ENCODE measurements around the gene IRF1.

DNA sequence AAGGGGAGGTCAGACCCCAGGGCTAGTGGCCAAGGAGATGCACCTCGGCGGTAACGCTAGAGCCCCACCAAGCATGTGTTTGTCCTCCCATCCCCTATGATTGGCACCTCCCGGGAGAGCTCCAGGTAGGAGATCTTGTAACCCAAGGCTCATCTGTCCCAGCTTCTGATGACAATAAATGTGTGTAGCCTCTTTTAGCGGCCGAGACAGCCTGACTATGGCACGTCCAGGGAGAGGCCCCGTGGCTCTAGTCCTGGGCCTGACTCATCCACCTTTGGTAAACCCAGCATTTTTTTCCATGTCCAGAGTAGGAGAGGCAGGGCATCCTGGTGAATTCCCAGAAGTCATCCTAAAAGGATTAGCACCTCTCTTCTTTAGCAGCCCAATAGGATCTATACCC, 39.2 kb downstream of the IRF1 start:
- no peak for TF ChIP-seq POLR2A (IDR thresholded peaks at IDR 0.05; ENCODE audit: low read depth)
- no peak for TF ChIP-seq POLR2AphosphoS5 (IDR thresholded peaks at IDR 0.05)
- TF ChIP-seq, protein P1, sequence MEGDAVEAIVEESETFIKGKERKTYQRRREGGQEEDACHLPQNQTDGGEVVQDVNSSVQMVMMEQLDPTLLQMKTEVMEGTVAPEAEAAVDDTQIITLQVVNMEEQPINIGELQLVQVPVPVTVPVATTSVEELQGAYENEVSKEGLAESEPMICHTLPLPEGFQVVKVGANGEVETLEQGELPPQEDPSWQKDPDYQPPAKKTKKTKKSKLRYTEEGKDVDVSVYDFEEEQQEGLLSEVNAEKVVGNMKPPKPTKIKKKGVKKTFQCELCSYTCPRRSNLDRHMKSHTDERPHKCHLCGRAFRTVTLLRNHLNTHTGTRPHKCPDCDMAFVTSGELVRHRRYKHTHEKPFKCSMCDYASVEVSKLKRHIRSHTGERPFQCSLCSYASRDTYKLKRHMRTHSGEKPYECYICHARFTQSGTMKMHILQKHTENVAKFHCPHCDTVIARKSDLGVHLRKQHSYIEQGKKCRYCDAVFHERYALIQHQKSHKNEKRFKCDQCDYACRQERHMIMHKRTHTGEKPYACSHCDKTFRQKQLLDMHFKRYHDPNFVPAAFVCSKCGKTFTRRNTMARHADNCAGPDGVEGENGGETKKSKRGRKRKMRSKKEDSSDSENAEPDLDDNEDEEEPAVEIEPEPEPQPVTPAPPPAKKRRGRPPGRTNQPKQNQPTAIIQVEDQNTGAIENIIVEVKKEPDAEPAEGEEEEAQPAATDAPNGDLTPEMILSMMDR (IDR thresholded peaks at IDR 0.05), result no peak
